HPDE6-E6E7 (cell line): ENCODE measurements around the gene MYO5A.

Experiments
- DNase-seq: peaks from one replicate; pipeline ENCODE4 v3.0.0; 2011; ENCODE audit warnings: missing footprints; ENCODE audit errors: extremely low spot score

Gene MYO5A

GRCh38 chr15:52329987-52330386 is 198.7 kb downstream of the MYO5A start:
- DNase-seq: no peak

GRCh38 chr15:52329150-52329549 is 199.5 kb downstream of the MYO5A start:
- no peak for DNase-seq

- DNase-seq: no peak
Observed at GRCh38 chr15:52328680-52329079, 200.0 kb downstream of the MYO5A start.

GRCh38 chr15:52326756-52327155 is 201.9 kb downstream of the MYO5A start:
- no peak for DNase-seq

GRCh38 chr15:52324109-52324508 is 204.6 kb downstream of the MYO5A start:
- no peak for DNase-seq

GRCh38 chr15:52318729-52319500 is 209.8 kb downstream of the MYO5A start:
- DNase-seq: no peak

GRCh38 chr15:52317688-52318087 is 211.0 kb downstream of the MYO5A start:
- DNase-seq: no peak

GRCh38 chr15:52317022-52317421 is 211.7 kb downstream of the MYO5A start:
- DNase-seq: no peak

GRCh38 chr15:52309154-52309548 is 219.5 kb downstream of the MYO5A start:
- DNase-seq: no peak

- DNase-seq: no peak
Observed at GRCh38 chr15:52308446-52309153, 220.1 kb downstream of the MYO5A start.

GRCh38 chr15:52307847-52308246 is 220.8 kb downstream of the MYO5A start:
- no peak for DNase-seq

GRCh38 chr15:52306270-52306669 is 222.4 kb downstream of the MYO5A start:
- DNase-seq: peak; percentile 45

GRCh38 chr15:52303093-52303772 is 225.4 kb downstream of the MYO5A start:
- no peak for DNase-seq

- DNase-seq: no peak
Observed at GRCh38 chr15:52301265-52301847, 227.3 kb downstream of the MYO5A start.

GRCh38 chr15:52295421-52296001 is 233.2 kb downstream of the MYO5A start, which contains the start of gene MYO5C:
MYO5C (minus strand) TSS chr15:52295804; CDS start chr15:52295636, 168 bp downstream.
- DNase-seq: peak; percentile 62

GRCh38 chr15:52294881-52295420 is 233.7 kb downstream of the MYO5A start:
- no peak for DNase-seq

- no peak for DNase-seq
Observed at GRCh38 chr15:52292780-52293392, 235.8 kb downstream of the MYO5A start.

- no peak for DNase-seq
Observed at GRCh38 chr15:52291204-52291603, 237.5 kb downstream of the MYO5A start.

GRCh38 chr15:52290800-52291199 is 237.9 kb downstream of the MYO5A start:
- no peak for DNase-seq

GRCh38 chr15:52290329-52290728 is 238.4 kb downstream of the MYO5A start:
- DNase-seq: no peak

GRCh38 chr15:52289629-52290081 is 239.0 kb downstream of the MYO5A start:
- no peak for DNase-seq
